NT2/D1 (cell line): ENCODE measurements around the gene MBP.

Experiments
- YY1 ChIP-seq: IDR thresholded peaks from 2 replicates; pipeline ENCODE4 v1.6.1; 2011; ENCODE audit not compliant: insufficient read length, insufficient read depth
- ZNF274 ChIP-seq: IDR thresholded peaks from 2 replicates; pipeline ENCODE4 v1.6.1; 2011; ENCODE audit warnings: mild to moderate bottlenecking, low read depth, low read length

GRCh38 chr18:77138270-77138669, 5.7 kb upstream of the MBP start:
- TF ChIP-seq ZNF274 (no peak), YY1 (no peak)
